ENCODE results near the gene GALNT18.

The GALNT18 gene

DNA sequence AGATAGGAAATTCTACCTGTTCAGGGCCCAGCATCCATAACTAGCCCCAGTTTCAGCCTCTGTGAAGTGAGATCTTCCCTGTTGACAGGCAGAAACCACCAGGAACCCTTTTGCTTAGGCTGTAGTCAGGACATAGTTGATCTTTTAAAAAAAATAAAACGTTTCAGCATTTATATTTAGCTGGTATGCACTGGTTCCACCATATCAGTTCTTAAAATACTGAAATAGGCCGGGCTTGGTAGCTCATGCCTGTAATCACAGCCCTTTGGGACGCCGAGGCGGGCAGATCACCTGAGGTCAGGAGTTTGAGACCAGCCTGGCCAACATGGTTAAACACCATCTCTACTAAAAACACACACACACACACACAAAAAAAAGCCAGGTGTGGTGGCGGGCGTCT lies 35.3 kb downstream of the GALNT18 start:
- DNase-seq, result no peak

DNA sequence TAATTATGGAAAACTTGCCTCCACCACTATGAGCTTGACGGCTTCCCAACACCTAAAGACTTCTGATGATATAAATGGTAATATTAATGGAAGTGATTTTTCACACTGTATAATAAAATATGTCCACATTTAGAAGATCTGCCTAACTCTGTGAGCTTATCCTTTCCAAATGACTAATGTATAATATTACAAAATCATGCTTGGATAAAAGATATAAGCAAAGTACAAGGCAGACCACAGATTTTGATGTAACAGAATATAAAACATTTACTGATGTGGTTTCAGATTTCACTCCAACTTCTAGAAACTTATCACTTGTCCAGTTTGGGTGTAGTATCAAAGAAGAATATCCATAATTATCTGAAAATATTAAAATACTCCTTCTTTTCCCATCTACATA lies 36.9 kb downstream of the GALNT18 start:
- DNase-seq, result no peak

DNA sequence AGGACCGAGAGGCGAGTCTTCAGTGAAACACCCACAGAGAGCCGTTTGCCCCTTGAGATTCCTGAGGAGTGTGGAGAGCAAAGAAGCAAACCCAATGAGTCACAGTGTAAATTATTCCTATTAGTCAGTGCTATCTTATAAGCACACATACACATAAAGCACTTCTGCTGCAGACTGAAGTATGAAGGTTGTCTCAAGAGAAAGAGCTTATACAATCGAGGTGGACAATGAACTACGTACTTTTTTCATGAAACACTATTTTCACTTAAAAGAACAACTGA lies 37.3 kb downstream of the GALNT18 start:
- DNase-seq, result no peak

DNA sequence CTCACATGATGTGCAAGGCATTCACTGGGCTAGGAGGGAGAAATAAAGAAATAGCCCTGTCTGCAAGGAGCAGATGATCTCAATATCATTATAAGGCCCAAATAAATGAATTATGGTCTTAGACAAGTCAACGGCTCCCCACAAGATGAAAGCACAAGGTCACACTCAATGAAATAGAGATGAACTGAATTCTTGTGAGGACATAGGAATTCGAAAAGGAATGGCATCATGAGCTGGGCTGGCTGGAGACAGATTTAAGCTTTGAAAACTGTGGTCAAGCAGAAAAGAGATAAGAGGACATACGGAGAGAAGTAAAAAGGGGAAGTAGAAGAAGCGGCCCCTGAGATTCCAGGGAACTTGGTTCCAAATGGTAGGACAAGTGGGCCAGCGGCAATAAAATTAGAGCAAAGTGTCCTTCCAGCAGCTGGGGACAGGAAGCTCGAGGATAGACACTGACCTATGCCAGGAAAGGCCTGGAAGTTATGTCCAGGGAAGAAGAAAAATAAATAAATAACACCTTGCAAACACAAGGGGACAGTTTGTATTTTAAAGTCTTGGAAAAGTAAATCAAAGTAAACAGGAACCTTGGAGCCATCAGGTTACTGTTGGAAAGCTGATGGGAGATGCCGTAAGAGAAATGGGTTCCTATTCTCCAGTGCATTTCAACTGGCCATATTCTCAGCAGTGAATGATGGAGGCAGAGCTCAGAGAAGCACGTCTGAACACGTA lies 37.8 kb downstream of the GALNT18 start:
- no peak for DNase-seq

DNA sequence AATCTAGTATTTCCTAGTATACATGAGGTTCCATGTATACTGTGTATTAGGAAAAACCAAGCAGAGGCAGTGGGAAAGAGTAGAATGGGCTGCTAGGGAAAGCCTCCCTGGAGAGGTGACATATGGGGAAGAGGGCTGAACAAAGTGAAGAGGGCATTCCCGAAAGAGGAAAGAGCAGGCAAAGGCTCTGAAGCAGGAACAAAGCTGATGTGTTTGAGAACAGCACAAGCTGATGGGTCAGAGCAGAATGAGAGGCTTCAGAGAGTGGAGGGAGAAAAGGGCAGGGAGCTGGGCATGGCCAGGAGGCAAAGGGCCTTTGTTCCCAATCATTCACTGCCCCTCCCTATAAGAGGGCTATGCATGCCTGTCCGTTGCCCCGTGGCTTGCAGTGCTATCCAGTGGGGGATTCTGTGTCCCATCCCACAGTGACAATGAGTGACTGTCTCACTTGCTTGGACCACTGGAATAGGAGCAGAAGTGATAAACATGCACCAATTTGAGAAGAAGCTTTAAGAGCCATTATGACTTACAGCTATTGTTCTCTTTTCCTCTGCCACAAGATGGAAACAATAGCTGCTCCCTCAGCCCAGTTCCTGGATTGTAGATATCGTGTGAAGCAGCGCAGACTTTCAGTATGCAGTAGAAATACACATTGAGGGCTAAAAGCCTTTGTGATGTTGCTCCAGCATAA lies 39.6 kb downstream of the GALNT18 start:
- DNase-seq, result peak in 12 of 14 donors; percentile 38 to 76 (median 55)

DNA sequence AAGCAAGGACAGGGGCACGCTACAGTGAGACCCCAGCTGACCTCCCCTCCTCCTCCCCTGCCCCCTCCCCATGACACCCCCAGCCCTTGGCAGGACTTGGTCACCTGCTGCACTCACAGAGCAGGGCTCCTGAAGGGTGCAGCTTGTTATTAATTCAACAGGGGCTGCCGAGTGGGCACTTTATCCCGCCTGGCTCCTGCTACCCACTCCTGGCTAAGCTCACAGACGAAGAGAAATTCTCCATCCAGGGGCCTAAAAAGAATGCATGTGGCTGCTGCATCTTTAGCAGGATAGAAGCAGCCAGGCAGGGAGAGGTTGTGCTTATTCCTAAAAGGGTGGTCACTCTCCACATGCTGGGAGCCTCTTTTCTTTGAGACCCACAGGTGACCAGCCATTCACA lies 40.3 kb downstream of the GALNT18 start:
- DNase-seq, result no peak

DNA sequence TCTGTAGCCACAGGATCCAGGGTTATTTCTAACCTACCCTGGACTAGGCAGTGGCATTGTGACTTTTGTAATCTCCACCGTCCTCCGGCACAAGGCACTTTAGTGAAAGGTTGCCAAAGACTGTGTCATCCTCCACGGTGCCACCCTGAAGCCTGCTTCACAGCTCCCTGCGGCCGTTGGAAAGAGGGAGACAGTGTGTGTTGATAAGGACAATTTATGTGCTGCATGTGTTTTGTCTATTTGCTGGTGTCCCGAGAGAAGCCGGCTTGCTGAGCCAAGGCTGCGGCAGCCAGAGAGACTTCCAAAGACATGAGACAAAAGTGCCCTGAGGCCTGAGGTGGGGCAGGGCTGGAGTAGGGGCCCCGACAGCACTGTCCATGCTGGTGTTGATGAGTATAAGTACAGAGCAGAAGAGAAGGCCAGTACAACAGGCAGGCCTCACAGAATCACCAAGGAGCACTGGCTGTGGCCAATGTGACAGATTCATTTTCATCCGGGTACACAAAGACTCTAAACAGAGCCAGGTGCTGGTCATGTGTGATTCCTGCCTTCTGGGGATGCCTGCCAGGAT lies 40.9 kb downstream of the GALNT18 start:
- DNase-seq, result peak in 3 of 14 donors; percentile 26 to 84 (median 31)

DNA sequence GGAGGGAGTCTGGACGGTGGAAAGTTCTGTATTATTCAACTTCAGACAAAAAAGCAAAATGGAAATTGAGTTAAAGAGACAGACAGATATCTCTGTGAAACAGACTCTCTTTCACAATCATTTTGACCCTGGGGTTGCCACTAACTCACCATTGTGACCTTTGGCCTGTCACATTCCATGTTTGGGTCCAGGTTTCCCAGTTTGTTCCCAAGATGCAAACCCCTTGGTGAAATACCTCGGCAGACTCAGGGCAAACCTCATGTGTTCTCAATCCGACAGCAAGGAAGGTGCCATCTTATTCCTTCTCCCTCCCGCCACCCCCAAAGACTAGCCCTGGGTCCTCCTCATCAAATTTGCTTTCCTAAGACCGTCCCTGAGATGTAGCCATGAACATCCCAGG lies 41.8 kb downstream of the GALNT18 start:
- no peak for DNase-seq

DNA sequence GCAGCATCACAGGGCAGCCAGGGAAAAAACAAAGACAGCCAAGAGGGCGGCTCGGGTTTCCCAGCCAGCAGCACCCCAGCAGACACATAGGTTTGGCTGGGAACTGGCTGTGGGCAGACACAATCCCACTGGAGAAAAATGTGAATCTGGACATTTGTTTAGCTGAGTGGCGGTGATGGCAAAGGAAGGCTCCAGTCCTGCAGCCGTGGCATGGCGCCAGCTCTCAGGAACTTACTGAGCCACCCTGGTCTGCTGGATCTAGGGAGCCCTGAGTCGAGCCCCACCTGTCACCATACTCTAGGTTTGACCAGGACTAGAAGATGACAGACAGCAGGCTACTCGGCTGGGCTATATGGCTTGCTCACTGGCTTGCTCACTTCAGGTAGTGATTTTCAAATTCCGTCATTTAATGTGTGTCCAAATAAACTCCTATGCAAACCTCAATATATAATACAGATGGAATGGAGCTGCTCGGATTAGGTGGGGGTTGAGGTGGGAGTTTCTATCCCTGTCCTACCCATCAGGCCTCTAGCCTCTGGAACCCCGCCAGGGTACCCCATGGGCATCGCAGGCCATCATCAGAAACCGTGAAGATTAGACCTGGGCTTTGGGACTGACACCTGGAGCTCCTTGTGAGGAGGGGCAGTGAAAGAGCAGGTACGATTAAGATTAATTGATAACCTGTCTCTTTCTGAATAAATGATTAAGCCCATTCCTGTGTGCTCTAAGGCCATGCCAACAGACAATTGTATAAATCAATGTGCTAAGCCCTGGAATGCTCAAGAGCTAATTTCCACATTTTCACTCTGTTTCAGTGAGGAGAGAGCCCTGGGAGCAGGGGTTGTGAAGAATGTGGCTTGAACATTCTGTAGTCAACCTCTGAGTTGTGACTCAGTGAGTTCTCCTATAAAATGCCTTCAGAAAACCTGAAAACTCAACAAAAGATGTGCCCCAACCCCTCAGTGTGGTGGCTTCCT lies 42.5 kb downstream of the GALNT18 start:
- DNase-seq, result peak in 1 of 14 donors; percentile 37

DNA sequence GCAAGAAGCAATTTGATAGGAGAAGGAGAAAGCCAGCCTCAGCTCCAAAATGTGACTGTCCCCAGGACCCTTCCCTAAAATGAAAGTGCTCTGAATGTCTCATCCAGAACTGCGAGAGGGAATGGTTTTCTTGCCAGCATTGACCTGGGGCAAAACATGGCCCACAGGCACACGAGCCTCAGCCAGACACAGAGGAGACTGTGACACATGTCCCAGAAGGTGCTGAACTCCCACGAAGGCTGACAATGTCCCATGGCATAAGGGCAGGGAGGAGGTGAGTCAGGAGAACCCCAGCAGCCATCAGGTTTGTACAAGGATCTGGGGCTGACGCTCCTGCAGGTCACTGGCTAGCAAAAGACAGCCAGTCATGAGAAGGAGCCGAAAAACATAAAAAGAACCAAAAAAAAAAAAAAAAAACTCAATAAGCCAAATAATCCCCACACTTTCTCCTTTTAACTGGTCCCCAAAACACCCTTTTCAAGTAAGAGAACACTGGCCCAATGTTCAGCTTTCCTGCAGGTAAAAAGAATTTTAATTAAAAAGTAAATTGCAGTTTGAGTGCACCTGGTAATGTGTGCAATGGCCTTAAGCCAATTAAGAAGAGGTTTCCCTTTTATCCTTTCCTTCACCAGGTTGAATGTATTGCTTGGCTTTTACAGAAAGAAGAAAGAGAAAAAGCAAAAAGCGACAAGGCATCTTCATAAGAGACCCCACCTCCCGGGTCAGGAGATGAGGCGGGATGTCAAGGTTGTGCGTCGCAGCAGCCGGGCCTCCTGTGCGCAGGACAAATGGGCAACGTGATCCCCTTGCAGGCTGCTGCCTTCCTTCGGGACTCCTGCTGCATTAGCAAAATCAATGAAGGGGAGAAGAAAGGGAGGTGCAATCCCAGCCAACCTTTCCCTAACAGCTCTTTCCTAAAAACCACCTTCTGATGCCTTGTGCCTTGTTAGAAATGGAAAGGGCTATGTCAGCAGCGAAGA lies 43.6 kb downstream of the GALNT18 start:
- DNase-seq, result no peak

DNA sequence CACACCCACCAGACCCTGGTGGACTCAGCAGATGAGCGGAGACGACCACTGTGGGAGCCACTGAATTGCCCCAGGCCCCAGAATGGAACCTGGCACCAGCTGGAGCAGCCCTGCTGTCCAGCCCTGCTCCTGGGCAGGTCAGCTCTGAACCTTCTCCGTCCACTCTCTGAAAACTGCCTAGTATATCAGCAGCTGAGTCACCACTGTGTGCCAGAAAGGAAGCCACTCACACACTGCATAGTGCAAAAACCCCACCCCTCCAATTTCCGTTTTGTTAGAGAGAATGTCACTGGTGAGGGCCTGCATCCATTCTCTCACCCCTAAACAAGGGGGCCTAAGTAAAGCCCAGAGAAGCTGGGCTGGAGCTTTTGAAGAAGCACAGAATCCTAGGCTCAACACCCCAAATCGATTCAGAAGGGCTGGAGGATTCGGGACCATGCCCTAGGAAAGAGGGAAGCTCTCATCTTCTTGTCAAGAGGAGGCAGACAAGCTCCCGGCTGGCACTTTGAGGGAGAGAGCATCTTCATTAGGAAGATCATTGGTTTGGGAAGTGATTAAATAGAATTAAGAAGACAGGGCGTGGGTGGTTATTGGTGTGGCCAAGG lies 44.5 kb downstream of the GALNT18 start:
- DNase-seq, result no peak

DNA sequence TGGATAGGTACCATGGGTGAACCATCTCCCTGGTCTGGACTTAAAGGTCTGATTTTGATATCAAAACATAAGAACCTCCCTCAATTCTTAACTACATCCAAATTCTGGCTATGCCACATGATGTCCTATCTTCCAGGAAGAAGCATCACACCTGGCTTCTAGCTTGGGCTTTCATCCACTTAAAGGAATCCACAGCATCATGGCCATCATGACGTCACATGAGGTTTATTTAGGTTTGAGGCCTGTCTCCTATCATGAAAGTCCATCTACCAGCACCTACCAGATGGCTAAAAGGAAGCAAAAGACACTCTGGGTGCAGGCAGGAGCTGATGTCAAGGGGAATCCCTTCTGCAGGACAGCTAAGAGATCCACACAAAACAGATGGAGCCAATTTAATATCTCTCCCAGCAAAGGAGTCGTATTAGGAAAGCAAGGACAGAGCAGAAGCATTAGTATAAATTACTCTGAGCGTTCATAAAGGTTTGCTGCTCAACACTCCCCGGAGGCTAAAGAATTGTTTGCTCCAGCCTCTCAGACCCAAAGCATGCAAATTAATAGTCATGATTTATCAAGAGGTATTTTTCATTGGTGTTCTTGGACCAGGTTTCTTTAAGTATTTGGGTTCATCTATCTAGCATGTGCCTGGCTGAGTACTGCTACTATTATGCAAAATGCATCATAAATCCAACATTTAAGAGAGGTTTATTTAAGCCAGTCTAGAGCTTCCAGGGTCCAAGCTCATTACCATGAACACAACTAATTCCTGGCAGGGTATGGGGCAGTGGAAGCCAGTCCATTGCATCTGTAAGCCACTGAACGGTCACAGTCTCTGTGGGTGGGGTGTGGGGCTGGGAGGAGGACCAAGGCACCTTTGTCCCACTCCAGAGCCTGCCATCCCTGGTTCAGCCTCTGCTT lies 47.2 kb downstream of the GALNT18 start:
- DNase-seq, result no peak

DNA sequence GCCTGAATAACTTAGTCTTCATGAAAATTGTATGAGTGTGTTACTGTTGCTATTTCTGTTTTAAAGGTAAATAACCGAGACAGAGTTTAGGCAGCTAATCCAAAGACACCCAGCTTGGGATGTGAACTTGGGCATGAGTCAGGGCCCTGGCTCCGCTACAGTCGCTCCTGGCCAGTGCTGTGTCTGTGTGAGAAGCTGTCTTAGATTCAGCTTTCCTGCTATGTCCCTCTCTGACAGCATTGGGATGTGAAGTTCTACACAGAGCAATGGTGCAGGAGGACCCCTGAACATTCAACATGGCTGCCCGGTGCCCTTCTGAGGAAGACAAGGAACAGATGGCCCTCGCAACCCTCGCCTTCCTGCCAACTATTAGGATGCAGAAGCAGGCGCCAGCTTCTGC lies 49.4 kb downstream of the GALNT18 start:
- no peak for DNase-seq

DNA sequence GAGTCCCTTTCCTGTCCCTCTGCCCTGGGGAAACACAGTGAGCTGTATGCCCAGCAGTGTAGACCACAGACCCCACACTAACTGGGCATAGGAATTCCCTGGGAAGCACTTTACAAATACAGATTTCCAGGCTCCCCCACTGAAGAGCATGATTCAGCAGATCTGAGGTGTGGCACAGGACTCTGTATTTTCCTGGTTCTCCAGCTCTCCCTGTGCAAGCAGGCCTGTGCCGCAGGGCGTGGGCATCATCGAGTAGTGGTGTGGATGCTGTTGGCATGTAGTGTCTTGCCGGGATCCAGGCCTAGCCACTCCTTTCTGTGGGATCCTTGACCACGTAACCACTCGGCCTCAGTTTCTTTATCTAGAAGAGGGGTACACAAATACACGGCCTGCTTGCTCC lies 49.9 kb downstream of the GALNT18 start:
- DNase-seq, result no peak

DNA sequence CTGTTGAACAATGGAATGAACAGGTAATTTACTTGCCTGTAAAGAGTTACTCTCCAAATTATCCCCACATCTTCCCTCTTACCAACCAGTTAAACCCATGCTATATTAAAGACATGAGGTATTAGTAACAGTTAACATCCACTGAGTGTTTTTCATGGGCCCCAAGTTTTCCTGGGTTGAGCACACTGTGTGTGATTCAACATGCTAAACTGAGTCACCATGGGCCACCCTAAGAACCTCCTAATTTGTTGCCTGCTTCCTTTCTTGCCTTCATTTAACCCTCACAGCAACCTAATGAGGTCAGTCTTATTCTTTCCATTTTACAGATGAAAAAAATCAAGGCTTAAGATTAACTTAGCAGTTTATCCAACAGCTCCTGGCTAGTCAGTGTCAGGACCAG lies 51.0 kb downstream of the GALNT18 start:
- DNase-seq, result no peak

DNA sequence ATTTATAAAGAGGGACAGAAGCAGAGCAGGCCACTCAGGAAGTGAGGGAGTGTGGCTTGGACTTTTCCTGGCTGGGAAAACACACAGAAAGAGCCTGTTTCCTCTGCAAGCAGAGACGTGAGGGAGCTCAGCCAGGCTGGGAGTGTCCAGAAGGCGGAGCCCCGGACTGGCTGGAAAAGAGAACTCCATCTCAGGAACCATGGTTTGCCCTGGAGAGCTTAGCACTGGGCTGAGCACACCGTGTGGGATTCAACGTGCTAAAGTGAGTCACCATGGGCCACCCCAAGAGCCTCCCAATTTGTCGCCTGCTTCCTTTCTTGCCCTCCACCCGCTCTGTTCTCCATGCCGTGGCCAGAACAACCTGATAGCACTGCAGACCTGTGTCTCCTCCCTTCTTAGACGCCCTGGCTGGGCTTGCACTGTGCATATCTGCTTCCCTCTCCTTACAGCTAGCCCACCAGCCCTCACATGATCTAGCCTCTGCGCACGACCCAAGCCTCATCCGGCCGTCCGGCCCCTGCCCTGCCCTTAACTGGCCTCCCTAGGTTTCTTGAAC lies 51.8 kb downstream of the GALNT18 start:
- DNase-seq, result peak in 4 of 14 donors; percentile 9 to 39 (median 21)

DNA sequence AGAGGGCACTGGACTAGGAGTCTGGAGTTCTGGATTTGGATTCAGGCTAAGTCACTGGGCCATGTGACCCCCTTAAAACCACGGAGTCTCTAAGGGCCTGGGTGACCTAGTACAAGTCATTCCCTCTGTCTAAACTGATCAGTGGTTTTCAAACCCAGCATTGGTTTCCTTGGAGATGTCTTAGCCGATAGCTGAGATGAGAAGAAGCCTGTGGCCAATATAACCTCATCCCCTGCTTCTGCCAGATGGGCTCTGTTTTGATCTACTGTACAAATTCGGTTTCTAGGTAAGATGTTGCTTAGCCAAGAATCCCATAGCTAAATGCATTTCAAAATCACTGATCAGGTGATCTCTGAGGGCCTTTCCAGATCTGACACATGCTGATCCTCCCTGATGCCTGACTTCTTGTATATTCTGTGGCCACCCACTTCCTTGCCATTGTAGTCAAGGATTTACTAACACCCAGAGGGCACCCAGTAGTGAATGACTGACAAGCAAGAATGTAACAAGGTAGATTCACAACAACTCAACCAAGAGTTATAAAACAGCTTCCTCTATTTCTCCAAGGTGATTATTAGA lies 53.1 kb downstream of the GALNT18 start:
- DNase-seq, result no peak

DNA sequence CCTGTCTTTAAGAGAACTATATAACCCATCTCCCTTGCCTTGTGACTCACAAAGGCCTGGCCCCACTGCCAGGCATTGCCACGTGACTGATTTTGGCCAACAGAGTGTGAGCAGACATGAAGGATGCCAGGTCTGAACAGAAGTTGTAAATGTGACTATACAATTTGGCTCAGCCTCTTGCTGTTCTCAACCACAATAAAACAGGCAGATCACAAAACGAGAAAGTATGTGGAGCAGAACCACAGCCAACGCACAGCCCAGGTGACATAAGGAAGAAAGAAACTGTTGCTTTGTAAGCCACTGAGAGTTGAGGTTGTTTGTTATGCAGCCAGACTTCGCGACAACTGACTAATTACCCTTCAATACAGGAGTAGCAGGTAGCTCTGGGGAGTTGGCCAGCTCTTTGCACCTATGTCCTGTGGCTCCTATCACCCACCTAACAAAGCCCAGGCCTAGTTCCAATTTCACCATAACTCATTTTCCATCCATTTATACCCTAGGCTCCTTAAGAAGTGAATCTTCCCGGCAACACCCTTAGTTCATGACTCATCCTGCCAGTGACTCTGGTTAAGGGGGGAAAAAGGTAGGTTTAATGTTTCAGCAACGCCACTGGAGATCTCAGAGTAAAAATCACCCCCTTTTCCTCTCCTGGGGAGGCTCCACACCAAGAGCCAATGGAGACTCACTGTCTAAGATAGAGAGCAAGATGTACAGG lies 53.7 kb downstream of the GALNT18 start:
- DNase-seq, result peak in 1 of 14 donors; percentile 18

DNA sequence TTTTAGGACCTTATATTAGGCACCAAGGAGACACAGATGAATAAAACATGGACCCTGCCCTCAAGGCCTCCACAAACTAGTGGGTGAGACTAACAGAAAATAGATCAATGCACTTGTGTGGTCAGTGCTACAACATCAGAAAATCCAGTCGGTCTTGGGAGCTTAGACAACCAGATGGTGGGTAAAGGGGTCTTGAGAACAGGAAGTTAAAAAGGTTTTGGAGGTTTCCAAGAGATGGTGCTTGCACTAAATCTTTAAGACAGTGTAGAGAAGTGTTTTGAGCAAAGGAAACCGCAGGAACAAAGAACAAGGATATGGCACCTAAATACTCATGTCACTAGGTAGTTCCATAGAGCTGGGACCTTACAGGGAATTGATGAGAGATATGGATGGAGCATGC lies 56.2 kb downstream of the GALNT18 start:
- DNase-seq, result no peak
